Central memory CD8-positive, alpha-beta T cell (primary cell): ENCODE data around the gene SPRYD7.
"Not testable (repeated sequence)": the region's sequence is repeated elsewhere in the genome, so short reads cannot be mapped to it uniquely, and the experiment has no call there.

ENCODE experiments used
- ATAC-seq: fragments of 150-1000 bp; cut with Tn5 transposase; replicated peaks from 2 replicates; pipeline ENCODE4 v1.10.0; 2022; ENCODE audit warnings: mild to moderate bottlenecking, moderate FRiP score, moderate number of reproducible peaks; ENCODE audit not compliant: poor library complexity, severe bottlenecking; ENCODE audit errors: extremely low read depth
- DNase-seq, 2 donors: peaks; one replicate each; pipeline ENCODE4 v3.0.0; 2021; ENCODE audit warnings: low spot score in 2 of 2
- H3K27ac Mint-ChIP-seq: one replicate; pipeline ENCODE4 v1.8.0; 2022; ENCODE audit warnings: low read depth, mild to moderate bottlenecking, moderate library complexity, mixed read lengths
- H3K27me3 Mint-ChIP-seq: one replicate; pipeline ENCODE4 v1.8.0; 2022; ENCODE audit warnings: mixed read lengths
- H3K36me3 Mint-ChIP-seq: one replicate; pipeline ENCODE4 v1.8.0; 2022; ENCODE audit warnings: mild to moderate bottlenecking, moderate library complexity, mixed read lengths; ENCODE audit not compliant: insufficient read depth
- H3K4me1 Mint-ChIP-seq: one replicate; pipeline ENCODE4 v1.8.0; 2022; ENCODE audit warnings: mixed read lengths
- H3K4me3 Mint-ChIP-seq: one replicate; pipeline ENCODE4 v1.8.0; 2022; ENCODE audit warnings: mild to moderate bottlenecking, moderate library complexity, mixed read lengths
- H3K9me3 Mint-ChIP-seq: one replicate; pipeline ENCODE4 v1.8.0; 2022; ENCODE audit warnings: mixed read lengths

The SPRYD7 gene

GRCh38 chr13:49922301-49922700, 13.8 kb downstream of the SPRYD7 start:
- no peaks in the 10 kb centered on the region for H3K9me3 Mint-ChIP-seq
- no peak for DNase-seq
- H3K4me3 Mint-ChIP-seq = no peak overlapping the region
- no peak overlapping the region for H3K27ac Mint-ChIP-seq
- no peaks in the 10 kb centered on the region for H3K4me1 Mint-ChIP-seq
- no peak for ATAC-seq
- H3K36me3 Mint-ChIP-seq = peaks cover 30% of the 10 kb centered on the region
- H3K27me3 Mint-ChIP-seq = no peaks in the 10 kb centered on the region

GRCh38 chr13:49920969-49921368, 15.2 kb downstream of the SPRYD7 start:
- not testable (repeated sequence) for H3K4me1 Mint-ChIP-seq, ATAC-seq, DNase-seq, H3K4me3 Mint-ChIP-seq, H3K27me3 Mint-ChIP-seq, H3K9me3 Mint-ChIP-seq, H3K27ac Mint-ChIP-seq
- H3K36me3 Mint-ChIP-seq = peaks cover 30% of the 10 kb centered on the region

GRCh38 chr13:49918106-49918505, 18.0 kb downstream of the SPRYD7 start:
- not testable (repeated sequence) for DNase-seq, ATAC-seq, H3K4me3 Mint-ChIP-seq, H3K27me3 Mint-ChIP-seq, H3K27ac Mint-ChIP-seq, H3K9me3 Mint-ChIP-seq, H3K4me1 Mint-ChIP-seq
- peaks cover 26% of the 10 kb centered on the region for H3K36me3 Mint-ChIP-seq

GRCh38 chr13:49914947-49915346, 21.2 kb downstream of the SPRYD7 start:
- H3K4me1 Mint-ChIP-seq = no peaks in the 10 kb centered on the region
- H3K36me3 Mint-ChIP-seq = peaks cover 22% of the 10 kb centered on the region
- DNase-seq = no peak
- no peaks in the 10 kb centered on the region for H3K9me3 Mint-ChIP-seq
- no peak overlapping the region for H3K27ac Mint-ChIP-seq
- no peak for ATAC-seq
- H3K27me3 Mint-ChIP-seq = no peaks in the 10 kb centered on the region
- H3K4me3 Mint-ChIP-seq = no peak overlapping the region

- no peak for DNase-seq
- H3K27ac Mint-ChIP-seq = no peak overlapping the region
- H3K4me3 Mint-ChIP-seq = no peak overlapping the region
- no peaks in the 10 kb centered on the region for H3K27me3 Mint-ChIP-seq
- ATAC-seq = no peak
- H3K36me3 Mint-ChIP-seq = peaks cover 3% of the 10 kb centered on the region
- H3K4me1 Mint-ChIP-seq = no peaks in the 10 kb centered on the region
- no peaks in the 10 kb centered on the region for H3K9me3 Mint-ChIP-seq
Measured at GRCh38 chr13:49908637-49909036, 27.5 kb downstream of the SPRYD7 start.

- H3K4me1 Mint-ChIP-seq = no peaks in the 10 kb centered on the region
- H3K36me3 Mint-ChIP-seq = no peaks in the 10 kb centered on the region
- ATAC-seq (no peak), DNase-seq (no peak)
- no peaks in the 10 kb centered on the region for H3K9me3 Mint-ChIP-seq
- H3K27ac Mint-ChIP-seq = no peak overlapping the region
- H3K27me3 Mint-ChIP-seq = no peaks in the 10 kb centered on the region
- no peak overlapping the region for H3K4me3 Mint-ChIP-seq
Measured at GRCh38 chr13:49904729-49905456, 31.2 kb downstream of the SPRYD7 start.

- Mint-ChIP-seq H3K4me3 (no peak overlapping the region), H3K27ac (no peak overlapping the region), H3K36me3 (no peaks in the 10 kb centered on the region), H3K9me3 (no peaks in the 10 kb centered on the region), H3K4me1 (no peaks in the 10 kb centered on the region), H3K27me3 (peaks cover 11% of the 10 kb centered on the region)
- ATAC-seq (no peak), DNase-seq (no peak)
Measured at GRCh38 chr13:49898792-49899191, 37.3 kb downstream of the SPRYD7 start.

GRCh38 chr13:49897713-49898112, 38.4 kb downstream of the SPRYD7 start:
- peaks cover 11% of the 10 kb centered on the region for H3K27me3 Mint-ChIP-seq
- H3K9me3 Mint-ChIP-seq = no peaks in the 10 kb centered on the region
- H3K27ac Mint-ChIP-seq = no peak overlapping the region
- no peak for DNase-seq
- H3K36me3 Mint-ChIP-seq = no peaks in the 10 kb centered on the region
- ATAC-seq = no peak
- no peak overlapping the region for H3K4me3 Mint-ChIP-seq
- H3K4me1 Mint-ChIP-seq = no peaks in the 10 kb centered on the region

- Mint-ChIP-seq H3K27ac (no peak overlapping the region), H3K4me1 (no peaks in the 10 kb centered on the region), H3K27me3 (peaks cover 11% of the 10 kb centered on the region), H3K36me3 (no peaks in the 10 kb centered on the region), H3K4me3 (no peak overlapping the region), H3K9me3 (no peaks in the 10 kb centered on the region)
- DNase-seq = no peak
- ATAC-seq = no peak
Measured at GRCh38 chr13:49895826-49896225, 40.3 kb downstream of the SPRYD7 start.

- ATAC-seq = no peak
- peaks cover 11% of the 10 kb centered on the region for H3K27me3 Mint-ChIP-seq
- no peaks in the 10 kb centered on the region for H3K4me1 Mint-ChIP-seq
Measured at GRCh38 chr13:49893591-49893990, 42.5 kb downstream of the SPRYD7 start.

GRCh38 chr13:49890376-49890775, 45.8 kb downstream of the SPRYD7 start:
- Mint-ChIP-seq H3K36me3 (peaks cover 2% of the 10 kb centered on the region), H3K9me3 (no peaks in the 10 kb centered on the region), H3K4me3 (no peak overlapping the region), H3K27ac (no peak overlapping the region), H3K27me3 (peaks cover 5% of the 10 kb centered on the region), H3K4me1 (no peaks in the 10 kb centered on the region)
- ATAC-seq = no peak
- DNase-seq = no peak

More at GRCh38 chr13:49893591-49893990, 42.5 kb downstream of the SPRYD7 start:
- no peak for DNase-seq
- no peak overlapping the region for H3K4me3 Mint-ChIP-seq
- peaks cover 2% of the 10 kb centered on the region for H3K36me3 Mint-ChIP-seq
- no peaks in the 10 kb centered on the region for H3K9me3 Mint-ChIP-seq
- H3K27ac Mint-ChIP-seq = no peak overlapping the region

GRCh38 chr13:49878682-49879081, 57.5 kb downstream of the SPRYD7 start:
- ATAC-seq (no peak), DNase-seq (no peak)
- Mint-ChIP-seq H3K27me3 (peaks cover 41% of the 10 kb centered on the region), H3K4me3 (no peak overlapping the region), H3K4me1 (no peaks in the 10 kb centered on the region), H3K9me3 (no peaks in the 10 kb centered on the region), H3K36me3 (peaks cover 2% of the 10 kb centered on the region), H3K27ac (no peak overlapping the region)

GRCh38 chr13:49877629-49878218, 58.4 kb downstream of the SPRYD7 start:
- DNase-seq (no peak), ATAC-seq (no peak)
- Mint-ChIP-seq H3K36me3 (peaks cover 2% of the 10 kb centered on the region), H3K27ac (no peak overlapping the region), H3K4me1 (no peaks in the 10 kb centered on the region), H3K4me3 (no peak overlapping the region), H3K27me3 (peaks cover 31% of the 10 kb centered on the region), H3K9me3 (no peaks in the 10 kb centered on the region)
